Measurements from ENCODE around the gene CPA4.
A peak's percentile ranks its signal among the peaks of the same experiment; 100 is the strongest.

Gene CPA4

DNA sequence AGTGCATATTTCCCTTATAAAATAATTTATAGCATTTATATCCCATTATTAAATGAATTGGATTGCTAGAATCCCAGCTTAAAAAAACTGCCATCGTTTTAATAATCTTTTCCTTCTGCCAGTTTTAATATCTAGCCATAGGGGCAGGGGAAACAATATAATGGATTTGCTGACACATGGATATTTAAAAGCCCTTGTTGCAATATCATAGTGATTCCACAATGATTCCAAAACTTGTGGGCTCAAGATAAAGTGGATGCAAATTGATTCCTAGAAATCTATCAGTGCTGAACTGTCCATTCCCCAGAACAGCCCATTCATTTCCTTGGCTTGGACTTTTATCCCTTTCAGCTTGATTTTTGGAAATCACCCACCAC lies 23.7 kb upstream of the CPA4 start:
- no peak for DNase-seq (ENCODE audit: low read depth)
- H3K4me3 ChIP-seq (ENCODE audit: low read depth, low read length): no peak overlapping the region

DNA sequence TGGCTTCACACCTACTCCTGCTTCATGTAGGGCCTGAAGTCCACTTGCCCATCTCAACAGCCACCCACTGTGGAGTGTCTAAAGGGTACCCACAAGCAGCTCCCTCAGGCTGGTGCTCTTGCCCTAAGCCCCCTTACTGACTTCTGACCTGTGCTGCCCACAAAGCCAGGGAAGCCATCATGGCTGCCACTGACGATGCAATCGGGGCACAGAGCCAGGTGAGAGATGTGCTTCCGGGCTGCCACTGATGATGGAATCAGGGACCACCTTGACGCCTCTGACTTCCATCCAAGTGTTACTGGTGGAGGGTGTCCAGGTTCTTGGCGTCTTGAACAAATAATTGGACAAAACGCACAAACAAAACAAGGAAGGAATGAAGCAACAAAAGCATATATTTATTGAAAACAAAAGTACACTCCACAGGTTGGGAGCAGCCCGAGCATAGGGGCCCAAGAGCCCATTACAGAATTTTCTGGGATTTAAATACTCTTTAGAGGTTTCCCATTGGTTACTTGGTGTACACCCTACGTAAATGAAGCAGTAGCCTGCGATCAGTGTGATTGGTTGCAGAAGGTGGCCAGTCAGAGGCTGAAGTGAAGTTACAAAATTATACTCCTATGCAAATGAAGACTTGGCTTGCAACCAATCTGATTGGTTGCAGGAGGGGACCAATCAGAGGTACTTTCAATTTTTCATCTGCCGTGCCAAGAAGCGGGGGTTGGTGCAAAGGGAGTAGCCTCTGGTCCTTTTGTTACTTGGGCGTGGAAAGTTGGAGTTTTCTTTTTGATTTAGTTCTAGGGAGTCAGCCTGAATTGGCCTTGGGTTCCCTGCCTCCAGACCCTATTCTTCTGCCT lies 21.8 kb upstream of the CPA4 start:
- TF ChIP-seq POLR2A (IDR thresholded peaks at IDR 0.05; ENCODE audit: extremely low read depth, insufficient read length): no peak
- no peak for TF ChIP-seq MYC (IDR thresholded peaks at IDR 0.05; ENCODE audit: low read depth, low read length)
- no peak for TF ChIP-seq CTCF (IDR thresholded peaks at IDR 0.05; ENCODE audit: low read depth, low read length)
- TF ChIP-seq, protein P1, sequence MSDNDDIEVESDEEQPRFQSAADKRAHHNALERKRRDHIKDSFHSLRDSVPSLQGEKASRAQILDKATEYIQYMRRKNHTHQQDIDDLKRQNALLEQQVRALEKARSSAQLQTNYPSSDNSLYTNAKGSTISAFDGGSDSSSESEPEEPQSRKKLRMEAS (IDR thresholded peaks at IDR 0.05; ENCODE audit: low read depth, low read length): no peak
- peak; percentile 19 for DNase-seq (ENCODE audit: low read depth)
- no peak overlapping the region for H3K4me3 ChIP-seq (ENCODE audit: low read depth, low read length)

More for the DNA sequence above, 23.7 kb upstream of the CPA4 start:
- TF ChIP-seq, protein P1 (IDR thresholded peaks at IDR 0.05; ENCODE audit: low read depth, low read length): no peak
- no peak for TF ChIP-seq CTCF (IDR thresholded peaks at IDR 0.05; ENCODE audit: low read depth, low read length)
- TF ChIP-seq POLR2A (IDR thresholded peaks at IDR 0.05; ENCODE audit: extremely low read depth, insufficient read length): no peak
- TF ChIP-seq MYC (IDR thresholded peaks at IDR 0.05; ENCODE audit: low read depth, low read length): no peak

DNA sequence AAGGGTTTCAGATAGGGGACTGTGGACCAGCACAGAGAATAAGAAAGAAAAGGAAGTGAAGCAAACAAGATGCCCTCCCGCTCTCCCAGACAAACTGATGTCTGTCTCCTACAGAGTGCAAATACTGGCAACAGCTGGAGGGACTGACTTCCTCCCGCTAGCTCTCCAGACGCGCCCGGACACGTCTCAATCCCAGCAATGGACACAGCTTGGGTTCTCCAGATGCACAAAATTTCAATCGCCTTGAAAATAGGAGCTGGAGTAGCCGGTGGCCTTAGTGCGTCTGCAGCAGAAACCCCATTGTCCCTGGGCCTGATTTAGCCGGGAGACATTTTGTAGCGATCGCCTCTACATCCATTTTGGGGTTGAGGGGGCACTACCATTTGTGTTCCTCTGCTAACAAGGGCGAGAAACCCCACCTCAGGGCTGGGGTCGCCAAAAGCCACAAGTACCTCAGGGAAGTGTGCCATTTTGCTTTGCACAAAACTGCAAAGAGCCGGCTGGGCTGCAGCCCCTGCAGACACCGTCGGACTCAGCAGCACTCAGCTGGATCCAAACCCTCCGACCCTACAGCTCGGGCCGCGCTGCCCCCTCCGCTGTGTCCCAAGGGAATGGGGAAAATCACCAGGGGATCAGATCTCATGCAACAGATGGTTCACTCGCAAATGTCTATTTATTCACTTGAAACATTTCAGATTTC lies 20.4 kb upstream of the CPA4 start:
- peak; percentile 46 for DNase-seq (ENCODE audit: low read depth)
- TF ChIP-seq CTCF (IDR thresholded peaks at IDR 0.05; ENCODE audit: low read depth, low read length) (no peak), MYC (IDR thresholded peaks at IDR 0.05; ENCODE audit: low read depth, low read length) (no peak), POLR2A (IDR thresholded peaks at IDR 0.05; ENCODE audit: extremely low read depth, insufficient read length) (no peak)
- TF ChIP-seq, protein P1 (IDR thresholded peaks at IDR 0.05; ENCODE audit: low read depth, low read length): no peak
- H3K4me3 ChIP-seq (ENCODE audit: low read depth, low read length): peak overlapping the region; percentile 56

GRCh38 chr7:130273081-130273932 lies 19.7 kb upstream of the CPA4 start:
- DNase-seq (ENCODE audit: low read depth): peak; percentile 94
- TF ChIP-seq, protein P1 (IDR thresholded peaks at IDR 0.05; ENCODE audit: low read depth, low read length): no peak; the same call in 1 of the 2 replicates
- no peak for TF ChIP-seq MYC (IDR thresholded peaks at IDR 0.05; ENCODE audit: low read depth, low read length)
- TF ChIP-seq CTCF (IDR thresholded peaks at IDR 0.05; ENCODE audit: low read depth, low read length): no peak
- peak; percentile 29 for TF ChIP-seq POLR2A (IDR thresholded peaks at IDR 0.05; ENCODE audit: extremely low read depth, insufficient read length)
- H3K4me3 ChIP-seq (ENCODE audit: low read depth, low read length): peak overlapping the region; percentile 56

GRCh38 chr7:130273933-130274255 lies 19.1 kb upstream of the CPA4 start:
- no peak for DNase-seq (ENCODE audit: low read depth)
- TF ChIP-seq CTCF (IDR thresholded peaks at IDR 0.05; ENCODE audit: low read depth, low read length) (no peak), POLR2A (IDR thresholded peaks at IDR 0.05; ENCODE audit: extremely low read depth, insufficient read length) (no peak), MYC (IDR thresholded peaks at IDR 0.05; ENCODE audit: low read depth, low read length) (no peak)
- TF ChIP-seq, protein P1 (IDR thresholded peaks at IDR 0.05; ENCODE audit: low read depth, low read length): no peak
- H3K4me3 ChIP-seq (ENCODE audit: low read depth, low read length): peak overlapping the region; percentile 56
